Left lung (tissue), 10 donors: ENCODE results near the gene SF3A2. TPM values are rescaled to one million over a fixed set of nuclear protein-coding genes. Genes with fewer than 3 reads are reported as not detected.

Source experiments
- ATAC-seq: fragments of 200-7000 bp; cut with Tn5 transposase; one replicate; pipeline ENCODE4 v1.9.1; 2020; ENCODE audit warnings: moderate library complexity
- DNase-seq, 4 donors: peaks; one replicate each; pipeline ENCODE4 v3.0.0-alpha.2; 2013 to 2020
- H3K27ac ChIP-seq, 2 donors: fragments of 200-600 bp; sonication (generic) in 1 of 2; one replicate each; pipeline versions ENCODE4 v1.5.0 to v1.8.0; 2020 to 2021
- H3K27me3 ChIP-seq, 2 donors: fragments of 200-600 bp; sonication (generic) in 1 of 2; one replicate each; pipeline versions ENCODE4 v1.5.0 to v1.8.0; 2020 to 2021
- H3K36me3 ChIP-seq, 2 donors: fragments of 200-600 bp; sonication (generic) in 1 of 2; one replicate each; pipeline versions ENCODE4 v1.5.0 to v1.8.0; 2020 to 2021
- H3K4me1 ChIP-seq, 2 donors: fragments of 200-600 bp; one replicate each; pipeline ENCODE4 v1.8.0; 2021
- H3K4me3 ChIP-seq, 2 donors: fragments of 200-600 bp; sonication (generic) in 1 of 2; one replicate each; pipeline versions ENCODE4 v1.5.0 to v1.8.0; 2020 to 2021; ENCODE audit warnings: mild to moderate bottlenecking in 1 of 2
- H3K9me3 ChIP-seq, 2 donors: fragments of 200-600 bp; sonication (generic) in 1 of 2; one replicate each; pipeline versions ENCODE4 v1.5.0 to v1.8.0; 2020 to 2021
- intact Hi-C, 2 donors: fragments of 100-400 bp; cut with DNase I; formaldehyde crosslinking; loops; one replicate each; pipeline versions ENCODE4 v1.11.2 to v1.14.2; 2022
- polyA plus RNA-seq, 6 donors: library from polyadenylated mRNA; unstranded; fragments of 120-200 nt; gene quantifications; one replicate each; pipeline ENCODE4 v1.2.1, GENCODE V29; 2013; ENCODE audit not compliant: insufficient read length in 6 of 6
- total RNA-seq, 2 donors: library from RNA; stranded (reverse); fragmentation: NEBNext Ultra II Directional; extraction: Animal tissue kit (Norgen Biotek cat#: 25700); gene quantifications; one replicate each; pipeline ENCODE4 v1.2.1, GENCODE V29; 2021
- TF ChIP-seq, protein P1 (sequence below), 2 donors: fragments of 200-600 bp; sonication (generic) in 1 of 2; IDR thresholded peaks; one replicate each; pipeline versions ENCODE4 v1.5.0 to v1.8.0; 2021; ENCODE audit warnings: antibody characterized with exemption in 2 of 2
- donor health status: DM: no; HTN: yes; CAD: no.
- donor health status: DM: no; HTN: no; CAD: no.

The SF3A2 gene
- total and polyA plus RNA-seq, 8 donors = 50.1 to 81.5 (median 71.4) TPM

DNA sequence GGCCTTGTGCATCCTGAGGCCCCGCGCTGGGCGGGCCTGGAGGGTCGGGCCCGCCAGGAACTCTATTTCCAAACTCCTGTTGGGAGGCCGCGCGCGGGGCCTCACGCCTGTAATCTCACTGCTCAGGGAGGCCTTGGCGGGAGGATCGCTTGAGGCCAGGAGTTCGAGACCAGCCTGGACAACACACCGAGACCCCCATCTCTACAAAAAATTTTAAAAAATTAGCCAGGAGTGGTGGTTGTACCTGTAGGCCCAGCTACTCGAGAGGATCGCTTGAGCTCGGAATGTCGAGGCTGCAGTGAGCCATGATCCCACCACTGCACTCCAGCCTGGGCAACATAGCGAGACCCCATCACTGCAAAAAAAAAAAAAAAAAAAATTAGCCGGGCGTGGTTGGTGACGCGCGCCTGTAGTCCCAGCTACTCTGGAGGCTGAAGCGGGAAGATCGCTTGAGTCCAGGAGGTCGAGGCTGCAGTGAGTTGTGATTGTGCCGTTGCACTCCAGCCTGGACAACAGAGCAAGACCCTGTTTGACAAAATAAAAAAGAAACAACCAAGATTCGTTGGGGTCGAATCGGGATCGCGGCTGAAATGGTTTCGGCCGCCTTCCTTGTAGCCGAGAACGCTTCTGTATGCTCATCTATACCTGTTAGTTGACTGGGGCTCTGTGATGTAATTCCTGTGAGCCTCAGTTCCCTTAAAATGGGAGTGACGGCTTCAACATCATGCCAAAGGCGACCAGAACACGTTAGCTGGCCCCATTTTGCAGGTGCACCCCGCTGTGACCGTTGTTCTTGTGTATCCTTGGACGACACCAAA lies 636 bp downstream of the SF3A2 start:
- Histone ChIP-seq H3K36me3 (peaks cover 0 to 25% of the 10 kb centered on the region in 2 donors), H3K9me3 (no peaks in the 10 kb centered on the region), H3K4me1 (peaks cover 47 to 84% of the 10 kb centered on the region in 2 donors), H3K27me3 (no peaks in the 10 kb centered on the region), H3K27ac (peak overlapping the region; percentile 98 to 100), H3K4me3 (peak overlapping the region; percentile 83 to 98)
- DNase-seq (no peak), ATAC-seq (no peak)
- intact Hi-C loops = loop anchor here (5.0 to 10.0 kb wide), 2 partner anchors 35 to 82 kb away; partner anchors contain the start of gene AP3D1 (in 1 of the 2)
- TF ChIP-seq, protein P1, sequence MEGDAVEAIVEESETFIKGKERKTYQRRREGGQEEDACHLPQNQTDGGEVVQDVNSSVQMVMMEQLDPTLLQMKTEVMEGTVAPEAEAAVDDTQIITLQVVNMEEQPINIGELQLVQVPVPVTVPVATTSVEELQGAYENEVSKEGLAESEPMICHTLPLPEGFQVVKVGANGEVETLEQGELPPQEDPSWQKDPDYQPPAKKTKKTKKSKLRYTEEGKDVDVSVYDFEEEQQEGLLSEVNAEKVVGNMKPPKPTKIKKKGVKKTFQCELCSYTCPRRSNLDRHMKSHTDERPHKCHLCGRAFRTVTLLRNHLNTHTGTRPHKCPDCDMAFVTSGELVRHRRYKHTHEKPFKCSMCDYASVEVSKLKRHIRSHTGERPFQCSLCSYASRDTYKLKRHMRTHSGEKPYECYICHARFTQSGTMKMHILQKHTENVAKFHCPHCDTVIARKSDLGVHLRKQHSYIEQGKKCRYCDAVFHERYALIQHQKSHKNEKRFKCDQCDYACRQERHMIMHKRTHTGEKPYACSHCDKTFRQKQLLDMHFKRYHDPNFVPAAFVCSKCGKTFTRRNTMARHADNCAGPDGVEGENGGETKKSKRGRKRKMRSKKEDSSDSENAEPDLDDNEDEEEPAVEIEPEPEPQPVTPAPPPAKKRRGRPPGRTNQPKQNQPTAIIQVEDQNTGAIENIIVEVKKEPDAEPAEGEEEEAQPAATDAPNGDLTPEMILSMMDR (IDR thresholded peaks at IDR 0.05) = no peak

DNA sequence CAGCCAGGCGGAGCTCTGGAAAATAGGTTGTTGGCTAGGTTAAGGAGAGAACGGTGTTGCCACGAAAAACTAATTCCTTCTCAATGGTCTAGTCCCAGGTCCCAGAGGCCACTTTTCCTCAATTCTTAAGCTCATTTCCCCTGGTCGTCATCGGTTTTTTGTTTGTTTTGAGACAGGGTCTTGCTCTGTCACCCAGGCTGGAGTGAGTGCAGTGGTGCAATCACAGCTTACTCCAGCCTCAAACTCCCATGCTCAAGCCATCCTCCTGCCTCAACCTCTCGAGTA lies 1.2 kb downstream of the SF3A2 start:
- H3K36me3 ChIP-seq = peaks cover 0 to 20% of the 10 kb centered on the region in 2 donors
- no peaks in the 10 kb centered on the region for H3K27me3 ChIP-seq
- peak overlapping the region in 1 of 2 donors; percentile 98 for H3K4me3 ChIP-seq
- ATAC-seq (no peak), DNase-seq (no peak)
- intact Hi-C loops = loop anchor here (5.0 to 10.0 kb wide), 2 partner anchors 34 to 83 kb away; partner anchors contain the start of gene AP3D1 (in 1 of the 2)
- H3K9me3 ChIP-seq = no peaks in the 10 kb centered on the region
- TF ChIP-seq, protein P1 (IDR thresholded peaks at IDR 0.05) = no peak
- H3K27ac ChIP-seq = peak overlapping the region in 1 of 2 donors; percentile 100
- peaks cover 47 to 90% of the 10 kb centered on the region in 2 donors for H3K4me1 ChIP-seq

DNA sequence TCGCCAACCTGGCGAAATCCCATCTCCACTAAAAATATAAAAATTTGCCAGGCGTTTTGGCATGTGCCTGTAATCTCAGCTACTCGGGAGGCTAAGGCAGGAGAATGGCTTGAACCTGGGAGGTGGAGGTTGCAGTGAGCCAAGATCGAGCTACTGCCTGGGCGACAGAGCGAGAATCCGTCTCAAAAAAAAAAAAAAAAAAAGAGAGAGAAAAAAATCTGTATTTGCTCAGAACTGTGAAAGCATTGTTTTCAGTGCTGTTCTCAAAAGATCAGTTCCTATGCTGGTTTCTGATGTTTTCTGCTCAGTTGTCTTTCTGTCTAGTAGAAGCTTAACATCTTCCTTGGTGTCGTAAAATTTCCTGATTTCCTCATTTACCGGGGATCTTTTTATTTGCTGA lies 2.5 kb downstream of the SF3A2 start:
- Histone ChIP-seq H3K4me3 (peak overlapping the region in 1 of 2 donors; percentile 98), H3K4me1 (peaks cover 47 to 78% of the 10 kb centered on the region in 2 donors), H3K27me3 (no peaks in the 10 kb centered on the region), H3K27ac (peak overlapping the region; percentile 41 to 73), H3K9me3 (no peaks in the 10 kb centered on the region), H3K36me3 (peaks cover 6 to 19% of the 10 kb centered on the region in 2 donors)
- intact Hi-C loops = loop anchor here (5.0 to 10.0 kb wide), 2 partner anchors 33 to 84 kb away; partner anchors contain the start of gene AP3D1 (in 1 of the 2)
- DNase-seq = no peak
- TF ChIP-seq, protein P1 (IDR thresholded peaks at IDR 0.05) = no peak
- no peak for ATAC-seq

DNA sequence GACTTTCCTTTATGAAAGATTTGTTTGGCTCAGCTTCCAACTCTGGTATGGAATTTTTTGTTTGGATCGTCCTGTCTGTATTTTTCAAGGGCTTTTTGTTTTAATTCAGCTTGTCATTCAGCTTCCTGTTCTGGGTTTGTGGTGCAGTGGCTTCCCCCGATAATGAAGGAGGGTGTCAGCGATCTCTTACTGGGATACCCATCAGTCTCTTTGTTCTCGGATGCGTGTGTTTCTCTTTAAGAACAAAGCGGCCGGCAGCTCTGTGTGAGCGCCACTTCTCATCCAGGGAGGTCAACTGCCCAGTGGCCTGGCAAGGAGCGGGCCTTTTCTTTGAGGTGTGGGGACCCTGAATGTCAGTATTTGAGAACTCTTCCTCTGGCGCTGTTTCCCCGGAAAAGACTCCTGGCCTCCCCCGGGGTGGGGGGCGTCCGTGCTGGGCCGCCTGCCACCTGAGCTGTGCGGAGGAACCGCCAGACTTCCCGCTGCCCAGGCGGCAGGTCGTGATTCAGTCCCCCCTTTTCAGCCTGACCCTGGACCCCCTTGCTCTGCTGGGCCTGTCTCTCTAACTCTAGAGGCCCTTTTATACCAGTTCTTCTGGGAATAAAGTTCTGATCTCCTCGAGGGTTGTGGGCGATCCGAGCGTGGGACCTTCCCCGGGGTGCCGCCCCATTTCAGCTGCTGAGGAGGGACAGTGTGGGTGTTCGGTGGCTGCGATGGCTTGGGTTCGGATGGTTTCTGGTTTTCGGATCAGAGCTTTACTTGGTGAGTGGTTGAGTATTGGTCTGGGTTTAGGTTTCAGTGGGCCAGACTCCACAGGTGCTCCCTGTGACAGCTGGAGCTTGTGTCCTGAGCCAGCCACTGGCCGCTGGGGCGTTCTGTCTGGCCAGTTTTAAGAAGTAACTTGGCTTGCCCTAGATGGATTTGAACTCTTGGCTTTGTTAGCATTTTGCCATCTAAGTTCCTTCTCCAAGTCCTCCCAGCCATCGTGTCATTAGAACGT lies 3.4 kb downstream of the SF3A2 start:
- Histone ChIP-seq H3K27ac (peak overlapping the region; percentile 41 to 73), H3K36me3 (peaks cover 11 to 27% of the 10 kb centered on the region in 2 donors), H3K9me3 (no peaks in the 10 kb centered on the region), H3K4me1 (peaks cover 41 to 69% of the 10 kb centered on the region in 2 donors), H3K4me3 (peak overlapping the region; percentile 22 to 98), H3K27me3 (no peaks in the 10 kb centered on the region)
- ATAC-seq = no peak
- TF ChIP-seq, protein P1 (IDR thresholded peaks at IDR 0.05) = no peak
- no peak for DNase-seq
- intact Hi-C loops = loop anchor here (5.0 to 10.0 kb wide), 2 partner anchors 32 to 85 kb away; partner anchors contain the start of gene AP3D1 (in 1 of the 2)
